Breast epithelium (tissue), 4 donors: ENCODE measurements around the gene SLC38A11. TPM values are rescaled to one million over a fixed set of nuclear protein-coding genes. Genes with fewer than 3 reads are reported as not detected.

Experiments used
- DNase-seq, 2 donors: peaks; one replicate each; pipeline ENCODE4 v3.0.0-alpha.2; 2019; ENCODE audit warnings: low spot score in 2 of 2
- H3K27ac ChIP-seq, 2 donors: fragments of 200-600 bp; sonication (generic) in 1 of 2; one replicate each; pipeline ENCODE4 v1.5.1; 2016 to 2019; ENCODE audit warnings: mild to moderate bottlenecking in 1 of 2
- H3K27me3 ChIP-seq, 2 donors: fragments of 200-600 bp; sonication (generic) in 1 of 2; one replicate each; pipeline versions ENCODE4 v1.5.1 to v1.6.0; 2017 to 2019; ENCODE audit warnings: control low read depth in 1 of 2, mild to moderate bottlenecking in 1 of 2
- H3K36me3 ChIP-seq: fragments of 200-600 bp; one replicate; pipeline ENCODE4 v1.5.1; 2019
- H3K4me1 ChIP-seq, 2 donors: fragments of 200-600 bp; sonication (generic); one replicate each; pipeline ENCODE4 v1.5.1; 2016 to 2019; ENCODE audit warnings: control low read depth in 1 of 2
- H3K4me3 ChIP-seq, 3 donors: fragments of 200-600 bp; sonication (generic); 1 replicate in 2 of 3; 2 replicates in 1 of 3; pipeline ENCODE4 v1.5.1; 2016 to 2019; ENCODE audit warnings: mild to moderate bottlenecking in 3 of 3, moderate library complexity in 2 of 3
- H3K9me3 ChIP-seq, 2 donors: fragments of 200-600 bp; sonication (generic) in 1 of 2; one replicate each; pipeline ENCODE4 v1.5.1; 2016 to 2019; ENCODE audit warnings: control low read depth in 1 of 2
- CTCF ChIP-seq, 3 donors: fragments of 450-650 bp; IDR thresholded peaks; one replicate each; pipeline ENCODE4 v1.5.1; 2016 to 2017; ENCODE audit warnings: antibody characterized with exemption in 3 of 3, mild to moderate bottlenecking in 3 of 3, moderate library complexity in 3 of 3
- POLR2A ChIP-seq: fragments of 450-650 bp; IDR thresholded peaks from one replicate; pipeline ENCODE4 v1.6.1; 2016; ENCODE audit warnings: antibody characterized with exemption, mild to moderate bottlenecking, moderate library complexity
- POLR2AphosphoS5 ChIP-seq, 3 donors: sonication (generic); formaldehyde crosslinking; IDR thresholded peaks; one replicate each; pipeline ENCODE4 v1.6.1; 2017; ENCODE audit warnings: antibody characterized with exemption in 3 of 3
- intact Hi-C: fragments of 100-400 bp; cut with DNase I; formaldehyde crosslinking; loops from one replicate; pipeline ENCODE4 v1.15.1; 2023; ENCODE audit warnings: low total_unique reads
- total RNA-seq, 3 donors: library from RNA; depleted of rRNA; stranded (reverse); fragments of >200 nt; gene quantifications; one replicate each; pipeline ENCODE4 v1.1.0, GENCODE V29; 2016

Gene SLC38A11
- total RNA-seq, 3 donors from 2014 or later: 2.2 to 6.7 TPM; not detected in 1

GRCh38 chr2:164897469-164898260 lies 57.7 kb downstream of the SLC38A11 start:
- H3K4me1 ChIP-seq: no peaks in the 10 kb centered on the region
- no peaks in the 10 kb centered on the region for H3K36me3 ChIP-seq
- intact Hi-C loops: loop anchor here (10.0 kb wide), 1 partner anchor 833 kb away; no protein-coding TSS in a partner anchor
- H3K4me3 ChIP-seq: no peak overlapping the region
- H3K27me3 ChIP-seq: no peaks in the 10 kb centered on the region
- no peak for DNase-seq
- H3K9me3 ChIP-seq: no peaks in the 10 kb centered on the region
- no peak overlapping the region for H3K27ac ChIP-seq
- TF ChIP-seq POLR2AphosphoS5 (IDR thresholded peaks at IDR 0.05): no peak
- no peak for TF ChIP-seq CTCF (IDR thresholded peaks at IDR 0.05)
- no peak for TF ChIP-seq POLR2A

GRCh38 chr2:164896634-164897355 lies 58.5 kb downstream of the SLC38A11 start:
- intact Hi-C loops: loop anchor here (10.0 kb wide), 1 partner anchor 832 kb away; no protein-coding TSS in a partner anchor
- Histone ChIP-seq H3K36me3 (no peaks in the 10 kb centered on the region), H3K4me1 (no peaks in the 10 kb centered on the region), H3K27me3 (no peaks in the 10 kb centered on the region), H3K4me3 (no peak overlapping the region), H3K27ac (no peak overlapping the region), H3K9me3 (no peaks in the 10 kb centered on the region)
- DNase-seq: no peak
- no peak for TF ChIP-seq POLR2A
- TF ChIP-seq POLR2AphosphoS5 (IDR thresholded peaks at IDR 0.05): no peak
- TF ChIP-seq CTCF (IDR thresholded peaks at IDR 0.05): no peak

GRCh38 chr2:164896226-164896625 lies 59.1 kb downstream of the SLC38A11 start:
- Histone ChIP-seq H3K27me3 (no peaks in the 10 kb centered on the region), H3K36me3 (no peaks in the 10 kb centered on the region), H3K27ac (no peak overlapping the region), H3K4me3 (no peak overlapping the region), H3K4me1 (no peaks in the 10 kb centered on the region), H3K9me3 (no peaks in the 10 kb centered on the region)
- no peak for DNase-seq
- intact Hi-C loops: loop anchor here (10.0 kb wide), 1 partner anchor 831 kb away; no protein-coding TSS in a partner anchor
- TF ChIP-seq CTCF (IDR thresholded peaks at IDR 0.05): no peak
- TF ChIP-seq POLR2AphosphoS5 (IDR thresholded peaks at IDR 0.05): no peak
- no peak for TF ChIP-seq POLR2A

- H3K27me3 ChIP-seq: no peaks in the 10 kb centered on the region
- H3K27ac ChIP-seq: no peak overlapping the region
- TF ChIP-seq POLR2A (no peak), POLR2AphosphoS5 (IDR thresholded peaks at IDR 0.05) (no peak), CTCF (IDR thresholded peaks at IDR 0.05) (no peak)
- H3K9me3 ChIP-seq: no peaks in the 10 kb centered on the region
- intact Hi-C loops: loop anchor here (10.0 kb wide), 1 partner anchor 827 kb away; no protein-coding TSS in a partner anchor
- no peak for DNase-seq
- no peaks in the 10 kb centered on the region for H3K4me1 ChIP-seq
- H3K36me3 ChIP-seq: no peaks in the 10 kb centered on the region
- no peak overlapping the region for H3K4me3 ChIP-seq
These were observed 63.9 kb downstream of the SLC38A11 start for GRCh38 chr2:164891460-164891859.

GRCh38 chr2:164890544-164890943 lies 64.8 kb downstream of the SLC38A11 start:
- no peaks in the 10 kb centered on the region for H3K36me3 ChIP-seq
- intact Hi-C loops: loop anchor here (10.0 kb wide), 1 partner anchor 826 kb away; no protein-coding TSS in a partner anchor
- no peaks in the 10 kb centered on the region for H3K27me3 ChIP-seq
- no peaks in the 10 kb centered on the region for H3K9me3 ChIP-seq
- DNase-seq: no peak
- no peaks in the 10 kb centered on the region for H3K4me1 ChIP-seq
- TF ChIP-seq POLR2AphosphoS5 (IDR thresholded peaks at IDR 0.05): no peak
- no peak for TF ChIP-seq POLR2A
- no peak for TF ChIP-seq CTCF (IDR thresholded peaks at IDR 0.05)
- peak overlapping the region in 1 of 2 donors; percentile 35 for H3K27ac ChIP-seq
- no peak overlapping the region for H3K4me3 ChIP-seq
